ENCODE data around the gene C1orf53.
"Not testable (repeated sequence)": the region's sequence is repeated elsewhere in the genome, so short reads cannot be mapped to it uniquely, and the experiment has no call there.

The C1orf53 gene

GRCh38 chr1:197923038-197923437 is 20.6 kb downstream of the C1orf53 start:
- H3K9ac ChIP-seq: no peak overlapping the region
- no peak overlapping the region for H3K4me3 ChIP-seq
- H3K27me3 ChIP-seq: peaks cover 51 to 64% (median 59%) of the 10 kb centered on the region in 11 experiments
- H3K4me1 ChIP-seq: peaks cover 7 to 18% (median 10%) of the 10 kb centered on the region in 10 experiments; a peak in 17 of 20 replicates
- H4K20me1 ChIP-seq: peaks cover 0 to 41% (median 20%) of the 10 kb centered on the region in 11 experiments; a peak in 16 of 22 replicates
- peaks cover 0 to 14% (median 4%) of the 10 kb centered on the region in 11 experiments; a peak in 11 of 22 replicates for H3K9me3 ChIP-seq (replicated peaks in 1 of 11)
- no peak overlapping the region for H3K4me2 ChIP-seq
- H3K36me3 ChIP-seq: no peaks in the 10 kb centered on the region
- no peak overlapping the region for H3K27ac ChIP-seq
- no peak for TF ChIP-seq Cebpa-rat (IDR thresholded peaks at IDR 0.05)

GRCh38 chr1:197924516-197925123 is 22.2 kb downstream of the C1orf53 start:
- Histone ChIP-seq H3K9ac (no peak overlapping the region), H3K4me1 (peaks cover 3 to 12% (median 4%) of the 10 kb centered on the region in 10 experiments; a peak in 16 of 20 replicates), H3K27ac (no peak overlapping the region), H3K4me2 (no peak overlapping the region), H4K20me1 (peaks cover 0 to 28% (median 5%) of the 10 kb centered on the region in 11 experiments; a peak in 14 of 22 replicates), H3K36me3 (no peaks in the 10 kb centered on the region), H3K9me3 (replicated peaks in 1 of 11) (peaks cover 0 to 6% (median 0%) of the 10 kb centered on the region in 11 experiments; a peak in 1 of 22 replicates), H3K4me3 (no peak overlapping the region), H3K27me3 (peaks cover 36 to 60% (median 48%) of the 10 kb centered on the region in 11 experiments)
- no peak for TF ChIP-seq Cebpa-rat (IDR thresholded peaks at IDR 0.05)

- Histone ChIP-seq H3K4me3 (no peak overlapping the region), H3K36me3 (no peaks in the 10 kb centered on the region), H3K27ac (no peak overlapping the region), H3K4me1 (peaks cover 0 to 8% (median 0%) of the 10 kb centered on the region in 10 experiments; a peak in 2 of 20 replicates), H4K20me1 (peaks cover 0 to 2% (median 0%) of the 10 kb centered on the region in 11 experiments; a peak in 4 of 22 replicates), H3K9ac (no peak overlapping the region), H3K4me2 (no peak overlapping the region), H3K9me3 (replicated peaks in 1 of 11) (no peaks in the 10 kb centered on the region), H3K27me3 (peaks cover under 1 to 45% (median 13%) of the 10 kb centered on the region in 11 experiments; a peak in 21 of 22 replicates)
- TF ChIP-seq Cebpa-rat (IDR thresholded peaks at IDR 0.05): no peak
Measured at GRCh38 chr1:197927908-197928665, 25.7 kb downstream of the C1orf53 start.

GRCh38 chr1:197928849-197929336 is 26.5 kb downstream of the C1orf53 start:
- H3K4me3 ChIP-seq: no peak overlapping the region

GRCh38 chr1:197933016-197933415 is 30.6 kb downstream of the C1orf53 start:
- Histone ChIP-seq H3K27me3 (peaks cover 0 to 32% (median 5%) of the 10 kb centered on the region in 11 experiments; a peak in 11 of 22 replicates), H3K36me3 (no peaks in the 10 kb centered on the region), H3K27ac (no peak overlapping the region), H3K9me3 (replicated peaks in 1 of 11) (no peaks in the 10 kb centered on the region), H3K9ac (no peak overlapping the region), H3K4me2 (no peak overlapping the region), H4K20me1 (no peaks in the 10 kb centered on the region), H3K4me3 (no peak overlapping the region), H3K4me1 (no peaks in the 10 kb centered on the region)
- no peak for TF ChIP-seq Cebpa-rat (IDR thresholded peaks at IDR 0.05)

More at GRCh38 chr1:197928849-197929336, 26.5 kb downstream of the C1orf53 start:
- H3K36me3 ChIP-seq: no peaks in the 10 kb centered on the region
- peaks cover 0 to 37% (median 6%) of the 10 kb centered on the region in 11 experiments; a peak in 13 of 22 replicates for H3K27me3 ChIP-seq
- H3K27ac ChIP-seq: no peak overlapping the region
- H3K4me1 ChIP-seq: peaks cover 0 to 8% (median 0%) of the 10 kb centered on the region in 10 experiments; a peak in 2 of 20 replicates
- H3K9ac ChIP-seq: no peak overlapping the region
- no peak overlapping the region for H3K4me2 ChIP-seq
- no peaks in the 10 kb centered on the region for H4K20me1 ChIP-seq
- no peaks in the 10 kb centered on the region for H3K9me3 ChIP-seq (replicated peaks in 1 of 11)
- TF ChIP-seq Cebpa-rat (IDR thresholded peaks at IDR 0.05): no peak

GRCh38 chr1:197933647-197934046 is 31.2 kb downstream of the C1orf53 start:
- Histone ChIP-seq H4K20me1 (no peaks in the 10 kb centered on the region), H3K9me3 (replicated peaks in 1 of 11) (no peaks in the 10 kb centered on the region), H3K36me3 (no peaks in the 10 kb centered on the region), H3K9ac (no peak overlapping the region), H3K27me3 (peaks cover 0 to 27% (median 4%) of the 10 kb centered on the region in 11 experiments; a peak in 8 of 22 replicates), H3K4me2 (no peak overlapping the region), H3K27ac (no peak overlapping the region), H3K4me1 (no peaks in the 10 kb centered on the region), H3K4me3 (no peak overlapping the region)
- TF ChIP-seq Cebpa-rat (IDR thresholded peaks at IDR 0.05): no peak

- H3K9ac ChIP-seq: no peak overlapping the region
- no peak overlapping the region for H3K4me3 ChIP-seq
- no peak for TF ChIP-seq Cebpa-rat (IDR thresholded peaks at IDR 0.05)
- H3K36me3 ChIP-seq: no peaks in the 10 kb centered on the region
- no peaks in the 10 kb centered on the region for H3K9me3 ChIP-seq (replicated peaks in 1 of 11)
- no peaks in the 10 kb centered on the region for H3K4me1 ChIP-seq
- H3K27ac ChIP-seq: no peak overlapping the region
- no peaks in the 10 kb centered on the region for H4K20me1 ChIP-seq
- H3K4me2 ChIP-seq: no peak overlapping the region
- H3K27me3 ChIP-seq: no peaks in the 10 kb centered on the region
Measured at GRCh38 chr1:197937381-197937780, 35.0 kb downstream of the C1orf53 start.

- Histone ChIP-seq H3K9ac (no peak overlapping the region), H3K27me3 (no peaks in the 10 kb centered on the region), H3K4me1 (no peaks in the 10 kb centered on the region)
Measured at GRCh38 chr1:197937892-197938291, 35.5 kb downstream of the C1orf53 start.

GRCh38 chr1:197939159-197939980 is 36.9 kb downstream of the C1orf53 start:
- H3K9me3 ChIP-seq (replicated peaks in 1 of 11); H3K27ac ChIP-seq: not testable (repeated sequence)

More at GRCh38 chr1:197937892-197938291, 35.5 kb downstream of the C1orf53 start:
- no peak overlapping the region for H3K4me3 ChIP-seq
- H3K27ac ChIP-seq: no peak overlapping the region
- no peaks in the 10 kb centered on the region for H3K9me3 ChIP-seq (replicated peaks in 1 of 11)
- H3K4me2 ChIP-seq: no peak overlapping the region
- no peaks in the 10 kb centered on the region for H4K20me1 ChIP-seq
- no peaks in the 10 kb centered on the region for H3K36me3 ChIP-seq
- no peak for TF ChIP-seq Cebpa-rat (IDR thresholded peaks at IDR 0.05)

More at GRCh38 chr1:197939159-197939980, 36.9 kb downstream of the C1orf53 start:
- H3K36me3 ChIP-seq, H3K9ac ChIP-seq, H3K4me3 ChIP-seq, H3K4me1 ChIP-seq, H3K27me3 ChIP-seq, H3K4me2 ChIP-seq, H4K20me1 ChIP-seq: not testable (repeated sequence)
